Mucosa of descending colon (tissue), 3 donors: ENCODE measurements around the gene MEFV. TPM values are rescaled to one million over a fixed set of nuclear protein-coding genes. Genes with fewer than 3 reads are reported as not detected.
"Not testable (repeated sequence)": the region's sequence is repeated elsewhere in the genome, so short reads cannot be mapped to it uniquely, and the experiment has no call there.

Experiments
- ATAC-seq: fragments of 200-7000 bp; cut with Tn5 transposase; one replicate; pipeline ENCODE4 v1.9.1; 2020; ENCODE audit warnings: mild to moderate bottlenecking, moderate library complexity
- DNase-seq, 3 donors: peaks; one replicate each; pipeline ENCODE4 v3.0.0-alpha.2; 2020
- H3K36me3 ChIP-seq: fragments of 200-600 bp; one replicate; pipeline ENCODE4 v1.8.0; 2021; ENCODE audit warnings: low read depth, mild to moderate bottlenecking
- H3K4me1 ChIP-seq: fragments of 200-600 bp; one replicate; pipeline ENCODE4 v1.8.0; 2021; ENCODE audit warnings: low read depth, mild to moderate bottlenecking
- H3K4me3 ChIP-seq: fragments of 200-600 bp; one replicate; pipeline ENCODE4 v1.8.0; 2021; ENCODE audit warnings: mild to moderate bottlenecking
- H3K9me3 ChIP-seq: fragments of 200-600 bp; one replicate; pipeline ENCODE4 v1.8.0; 2021; ENCODE audit warnings: mild to moderate bottlenecking
- intact Hi-C, 2 donors: fragments of 100-400 bp; cut with DNase I in 1 of 2; cut with micrococcal nuclease in 1 of 2; formaldehyde crosslinking; loops; one replicate each; pipeline versions ENCODE4 v1.11.0 to v1.11.1; 2022; cut with DNase I, micrococcal nuclease
- total RNA-seq, 3 donors: library from RNA; stranded (reverse); fragmentation: NEBNext Ultra II Directional in 2 of 3; extraction: Animal tissue kit (Norgen Biotek cat#: 25700) in 2 of 3; gene quantifications; one replicate each; pipeline versions ENCODE4 v1.2.1 to v1.2.4, GENCODE V29; 2021 to 2023
- TF ChIP-seq, protein P1 (sequence below): fragments of 200-600 bp; IDR thresholded peaks from one replicate; pipeline ENCODE4 v1.8.0; 2022; ENCODE audit warnings: antibody characterized with exemption, mild to moderate bottlenecking
- donor health status: DM: no; HTN: no; CAD: no; lungs with moderate emphysema.
- donor health status: DM: no; HTN: no; CAD: no.
- donor health status: DM: no; HTN: yes; CAD: no.

MEFV gene
- total RNA-seq, 3 donors from 2014 or later = 0.61 to 2.2 (median 1.6) TPM

DNA sequence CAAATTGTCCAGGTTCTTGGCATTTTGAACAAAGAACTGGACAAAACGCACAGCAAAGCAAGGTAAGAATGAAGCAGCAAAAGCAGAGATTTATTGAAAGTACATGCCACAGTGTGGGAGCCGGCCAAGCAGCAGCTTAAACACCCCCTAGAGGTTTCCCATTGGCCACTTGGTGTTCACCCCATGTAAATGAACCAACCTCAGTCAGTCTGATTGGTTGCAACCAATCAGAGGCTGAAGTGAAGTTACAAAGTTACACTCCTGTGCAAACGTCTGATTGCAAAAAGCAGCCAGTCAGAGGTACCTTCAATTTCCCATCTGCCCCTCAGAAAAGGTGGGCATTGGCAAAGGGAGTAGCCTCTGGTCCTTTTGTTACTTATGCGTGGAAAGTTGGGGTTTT lies 18.1 kb upstream of the MEFV start:
- Histone ChIP-seq H3K36me3 (no peaks in the 10 kb centered on the region), H3K4me3 (no peak overlapping the region), H3K4me1 (no peaks in the 10 kb centered on the region), H3K9me3 (no peaks in the 10 kb centered on the region)
- no peak for ATAC-seq
- no peak for DNase-seq
- intact Hi-C loops = no loop called here
- TF ChIP-seq, protein P1, sequence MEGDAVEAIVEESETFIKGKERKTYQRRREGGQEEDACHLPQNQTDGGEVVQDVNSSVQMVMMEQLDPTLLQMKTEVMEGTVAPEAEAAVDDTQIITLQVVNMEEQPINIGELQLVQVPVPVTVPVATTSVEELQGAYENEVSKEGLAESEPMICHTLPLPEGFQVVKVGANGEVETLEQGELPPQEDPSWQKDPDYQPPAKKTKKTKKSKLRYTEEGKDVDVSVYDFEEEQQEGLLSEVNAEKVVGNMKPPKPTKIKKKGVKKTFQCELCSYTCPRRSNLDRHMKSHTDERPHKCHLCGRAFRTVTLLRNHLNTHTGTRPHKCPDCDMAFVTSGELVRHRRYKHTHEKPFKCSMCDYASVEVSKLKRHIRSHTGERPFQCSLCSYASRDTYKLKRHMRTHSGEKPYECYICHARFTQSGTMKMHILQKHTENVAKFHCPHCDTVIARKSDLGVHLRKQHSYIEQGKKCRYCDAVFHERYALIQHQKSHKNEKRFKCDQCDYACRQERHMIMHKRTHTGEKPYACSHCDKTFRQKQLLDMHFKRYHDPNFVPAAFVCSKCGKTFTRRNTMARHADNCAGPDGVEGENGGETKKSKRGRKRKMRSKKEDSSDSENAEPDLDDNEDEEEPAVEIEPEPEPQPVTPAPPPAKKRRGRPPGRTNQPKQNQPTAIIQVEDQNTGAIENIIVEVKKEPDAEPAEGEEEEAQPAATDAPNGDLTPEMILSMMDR = no peak

DNA sequence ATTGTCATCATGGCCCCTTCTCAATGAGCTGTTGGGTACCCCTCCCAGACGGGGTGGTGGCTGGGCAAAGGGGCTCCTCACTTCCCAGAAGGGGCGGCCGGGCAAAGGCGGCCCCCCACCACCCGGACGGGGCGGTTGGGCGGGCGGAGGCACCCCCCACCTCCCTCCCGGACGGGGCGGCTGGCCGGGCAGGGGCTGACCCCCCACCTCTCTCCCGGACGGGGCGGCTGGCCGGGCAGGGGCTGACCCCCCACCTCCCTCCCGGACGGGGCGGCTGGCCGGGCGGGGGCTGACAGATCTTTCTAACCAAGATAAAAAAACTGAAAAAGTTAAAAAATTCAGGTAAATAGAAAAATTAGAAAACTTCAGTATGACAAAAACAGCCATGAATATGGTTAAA lies 14.8 kb upstream of the MEFV start:
- H3K9me3 ChIP-seq, H3K4me3 ChIP-seq, DNase-seq, H3K4me1 ChIP-seq, intact Hi-C loops, ATAC-seq, H3K36me3 ChIP-seq: not testable (repeated sequence)

DNA sequence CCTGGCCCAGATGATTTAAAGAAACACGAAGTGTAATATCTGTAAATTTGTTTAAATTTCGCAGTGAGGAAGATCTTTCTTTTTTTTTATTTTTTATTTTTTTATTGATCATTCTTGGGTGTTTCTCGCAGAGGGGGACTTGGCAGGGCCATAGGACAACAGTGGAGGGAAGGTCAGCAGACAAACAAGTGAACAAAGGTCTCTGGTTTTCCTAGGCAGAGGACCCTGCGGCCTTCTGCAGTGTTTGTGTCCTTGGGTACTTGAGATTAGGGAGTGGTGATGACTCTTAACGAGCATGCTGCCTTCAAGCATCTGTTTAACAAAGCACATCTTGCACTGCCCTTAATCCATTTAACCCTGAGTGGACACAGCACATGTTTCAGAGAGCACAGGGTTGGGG lies 14.3 kb upstream of the MEFV start:
- ATAC-seq, H3K36me3 ChIP-seq, DNase-seq, intact Hi-C loops, H3K4me1 ChIP-seq, H3K4me3 ChIP-seq, H3K9me3 ChIP-seq: not testable (repeated sequence)

DNA sequence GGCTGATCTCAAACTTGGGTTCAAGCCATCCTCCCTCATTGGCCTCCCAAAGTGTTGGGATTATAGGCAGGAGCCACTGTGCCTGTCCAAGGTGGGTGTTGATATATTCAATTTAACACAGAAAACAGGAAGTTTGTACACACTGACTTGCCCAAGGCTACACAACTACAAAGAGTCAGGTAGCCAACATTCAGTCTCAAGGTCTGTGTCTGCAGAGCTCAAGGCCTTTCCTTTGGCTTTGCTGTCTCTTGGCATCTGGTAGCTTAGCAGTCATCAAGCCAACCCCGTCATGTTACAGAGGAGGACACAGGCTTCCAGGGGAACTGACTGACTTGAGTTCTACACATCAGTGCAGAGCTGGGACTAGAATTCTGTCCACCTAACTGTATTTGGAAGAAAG lies 11.9 kb upstream of the MEFV start:
- DNase-seq (no peak), ATAC-seq (no peak)
- TF ChIP-seq, protein P1 = no peak
- Histone ChIP-seq H3K4me1 (peaks cover 6% of the 10 kb centered on the region), H3K36me3 (no peaks in the 10 kb centered on the region), H3K9me3 (no peaks in the 10 kb centered on the region), H3K4me3 (no peak overlapping the region)
- intact Hi-C loops = no loop called here

DNA sequence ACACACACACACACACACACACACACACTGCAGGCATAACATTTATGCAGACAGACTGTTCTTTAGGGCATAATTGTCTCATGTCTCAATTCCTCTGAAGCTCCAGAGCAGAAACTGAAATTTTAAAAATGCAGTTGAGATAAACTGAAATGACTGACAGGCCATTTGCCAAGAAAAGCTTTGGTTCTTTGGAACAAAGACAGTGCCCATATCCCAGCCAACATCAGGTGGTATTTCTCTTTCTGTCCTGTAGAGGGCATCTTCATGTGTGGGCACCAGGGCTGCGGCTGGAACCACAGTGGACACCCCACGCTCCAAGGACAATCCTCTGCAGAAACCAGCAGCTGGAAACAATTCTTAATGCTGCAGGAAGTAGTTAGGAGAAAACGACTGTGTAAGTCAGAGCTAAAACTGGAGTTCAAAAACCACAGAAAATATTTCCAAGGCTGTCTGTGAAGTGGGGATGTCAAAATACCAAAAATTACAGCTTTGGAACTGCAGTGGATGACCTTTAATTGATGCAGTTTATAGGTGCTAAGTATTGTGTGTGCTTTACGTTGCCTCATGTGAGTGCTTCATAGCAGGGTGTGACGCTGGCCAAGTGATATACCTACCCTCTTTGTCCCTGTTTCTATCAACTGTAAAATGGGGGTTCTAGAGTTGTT lies 10.6 kb upstream of the MEFV start:
- peaks cover 6% of the 10 kb centered on the region for H3K4me1 ChIP-seq
- TF ChIP-seq, protein P1 = peak; percentile 13

DNA sequence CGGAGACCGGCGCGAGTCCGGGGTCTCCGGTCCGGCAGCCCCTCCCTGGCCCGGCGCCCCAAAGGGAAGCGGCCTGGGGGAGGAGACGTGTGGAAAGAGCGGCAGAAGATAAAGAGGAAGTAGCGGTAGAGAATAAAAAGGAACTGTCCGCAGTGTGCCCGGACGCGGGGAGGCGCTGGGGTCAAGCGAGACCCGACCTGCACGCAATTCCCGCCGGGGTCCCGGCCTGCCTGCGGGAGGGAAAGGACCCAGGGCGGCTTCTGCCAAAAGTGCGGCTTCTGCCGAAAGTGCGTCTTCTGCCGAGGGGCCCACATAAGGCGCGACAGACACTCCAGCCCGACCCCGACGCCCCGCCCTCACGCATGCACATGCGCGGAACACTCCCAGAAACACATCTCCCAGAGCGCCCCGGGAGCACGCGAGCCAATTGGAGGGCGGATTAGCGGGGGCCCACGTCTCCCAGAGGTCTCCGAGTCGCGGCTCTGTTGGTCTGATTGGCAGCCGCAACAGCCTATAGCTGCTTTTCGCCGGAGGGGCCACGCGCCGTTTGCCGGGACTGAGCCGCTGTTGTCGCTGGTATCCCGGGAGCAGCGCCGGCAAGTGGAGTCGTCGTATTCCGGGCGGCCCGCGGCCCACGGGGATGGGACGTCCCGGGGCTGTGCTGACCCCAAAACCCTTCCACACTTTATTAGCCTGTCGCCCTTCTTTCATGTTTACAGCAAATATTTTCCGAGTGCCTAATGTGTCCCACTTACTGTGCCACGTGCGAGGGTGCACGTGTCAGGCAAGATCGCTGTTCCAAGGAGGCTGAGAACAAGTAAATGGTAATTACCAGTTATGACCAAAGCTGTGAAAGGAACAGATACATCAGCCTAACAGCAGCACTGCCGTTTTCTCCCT lies 8.0 kb upstream of the MEFV start:
- TF ChIP-seq, protein P1 = no peak
- Histone ChIP-seq H3K36me3 (no peaks in the 10 kb centered on the region), H3K9me3 (no peaks in the 10 kb centered on the region), H3K4me3 (peak overlapping the region; percentile 38), H3K4me1 (peaks cover 6% of the 10 kb centered on the region)
- ATAC-seq (peak; percentile 93), DNase-seq (peak; percentile 95 to 98 (median 97))
- intact Hi-C loops = no loop called here

More for the DNA sequence above, 10.6 kb upstream of the MEFV start:
- DNase-seq = no peak
- Histone ChIP-seq H3K9me3 (no peaks in the 10 kb centered on the region), H3K36me3 (no peaks in the 10 kb centered on the region), H3K4me3 (no peak overlapping the region)
- intact Hi-C loops = no loop called here
- no peak for ATAC-seq
